ENCODE measurements around the gene NIM1K.

Gene NIM1K

GRCh38 chr5:43221502-43221901, 29.5 kb downstream of the NIM1K start:
- no peak for DNase-seq (ENCODE audit: extremely low read depth, low read depth)
- no peak overlapping the region for H3K4me3 ChIP-seq (replicated peaks; ENCODE audit: low read depth, low read length)
- no peak for TF ChIP-seq CTCF (IDR thresholded peaks at IDR 0.05; ENCODE audit: low read depth, low read length, missing control alignments)

DNA sequence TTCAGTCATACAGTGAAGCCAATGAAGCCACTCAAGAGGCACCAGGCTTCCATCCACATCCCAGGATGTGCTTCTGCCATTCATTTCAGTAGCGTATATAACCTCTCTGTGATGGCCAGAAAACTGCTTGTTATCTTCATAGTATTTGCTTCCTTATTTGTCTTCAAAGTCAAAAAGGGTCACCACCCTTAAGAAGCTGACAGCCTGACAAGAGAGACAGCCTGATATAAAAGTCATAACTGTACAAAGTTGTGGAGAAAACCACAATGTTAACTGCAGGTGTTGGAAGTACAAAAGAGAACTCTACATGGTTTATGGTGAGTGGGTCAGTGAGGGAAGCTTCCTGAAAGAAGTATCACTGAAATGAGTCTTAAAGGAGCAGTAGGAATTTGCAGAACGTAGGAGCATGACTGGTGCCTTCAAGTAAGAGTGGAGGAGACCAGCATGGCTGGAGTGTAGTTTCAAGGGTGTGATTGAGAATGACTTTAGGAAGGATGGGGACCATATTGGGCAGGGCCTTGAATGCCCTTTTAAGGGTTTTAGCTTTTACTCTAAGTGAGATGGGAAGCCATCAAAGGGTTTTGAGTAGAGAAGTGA, 33.7 kb downstream of the NIM1K start:
- H3K4me3 ChIP-seq (replicated peaks; ENCODE audit: low read depth, low read length), result no peak overlapping the region
- TF ChIP-seq CTCF (IDR thresholded peaks at IDR 0.05; ENCODE audit: low read depth, low read length, missing control alignments), result no peak
- no peak for DNase-seq (ENCODE audit: extremely low read depth, low read depth)

DNA sequence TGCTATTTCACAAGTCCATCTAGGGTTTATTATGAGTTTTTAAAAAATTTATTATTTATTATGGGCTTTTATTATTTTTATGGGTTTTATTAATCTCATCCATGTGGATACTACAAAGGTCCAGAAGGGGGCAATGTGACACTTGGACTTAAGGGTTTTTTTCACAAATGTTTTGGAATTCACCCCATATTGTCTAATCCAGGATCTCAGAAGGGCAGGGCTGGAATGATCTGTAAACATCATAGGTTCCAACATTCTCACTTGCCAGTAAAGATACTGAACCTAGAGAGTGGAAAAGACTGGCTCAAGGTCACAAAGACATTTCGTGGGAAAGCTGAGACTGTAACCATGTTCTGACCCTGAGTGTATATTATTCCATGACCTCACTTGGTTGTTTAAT, 35.6 kb downstream of the NIM1K start:
- H3K4me3 ChIP-seq (replicated peaks; ENCODE audit: low read depth, low read length), result no peak overlapping the region
- DNase-seq (ENCODE audit: extremely low read depth, low read depth), result peak; percentile 24
- TF ChIP-seq CTCF (IDR thresholded peaks at IDR 0.05; ENCODE audit: low read depth, low read length, missing control alignments), result peak; percentile 31

DNA sequence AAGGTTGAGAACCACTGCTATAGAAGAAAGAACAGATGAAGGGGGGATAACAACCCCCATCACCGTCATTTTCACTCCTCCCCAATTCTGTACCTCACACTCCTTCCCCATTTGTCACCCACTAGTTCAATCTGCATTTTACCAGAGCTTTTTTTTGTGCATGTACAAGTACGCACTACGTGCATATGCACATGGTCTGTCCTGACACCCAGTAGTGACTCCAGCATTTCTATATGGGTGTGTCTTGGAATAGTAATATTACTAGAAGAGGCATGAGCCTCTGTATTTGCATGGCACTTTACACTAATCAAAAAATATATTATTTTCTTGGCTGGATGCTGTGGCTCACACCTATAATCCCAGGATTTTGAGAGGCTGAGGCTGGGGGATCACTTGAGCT, 38.7 kb downstream of the NIM1K start:
- no peak overlapping the region for H3K4me3 ChIP-seq (replicated peaks; ENCODE audit: low read depth, low read length)
- TF ChIP-seq CTCF (IDR thresholded peaks at IDR 0.05; ENCODE audit: low read depth, low read length, missing control alignments), result no peak
- no peak for DNase-seq (ENCODE audit: extremely low read depth, low read depth)

DNA sequence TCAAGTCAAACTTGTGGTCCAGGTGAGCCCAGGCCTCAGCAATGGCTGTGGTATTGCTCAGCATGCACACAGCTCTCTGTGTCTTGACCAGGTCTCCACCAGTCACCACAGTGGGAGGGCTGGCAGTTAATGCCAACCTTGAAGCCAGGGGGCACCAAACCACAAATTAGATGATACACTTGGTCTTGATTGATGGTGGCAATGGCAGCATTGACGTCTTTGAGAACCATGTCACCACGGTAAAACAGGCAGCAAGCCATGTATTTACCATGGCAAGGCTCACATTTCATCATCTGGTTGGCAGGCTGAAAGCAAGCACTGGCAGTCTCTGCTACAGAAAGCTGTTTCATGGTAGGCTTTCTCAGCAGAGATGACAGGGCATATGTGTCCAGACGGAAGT, 40.0 kb downstream of the NIM1K start:
- peak; percentile 25 for TF ChIP-seq CTCF (IDR thresholded peaks at IDR 0.05; ENCODE audit: low read depth, low read length, missing control alignments)
- no peak overlapping the region for H3K4me3 ChIP-seq (replicated peaks; ENCODE audit: low read depth, low read length)
- DNase-seq (ENCODE audit: extremely low read depth, low read depth), result no peak

DNA sequence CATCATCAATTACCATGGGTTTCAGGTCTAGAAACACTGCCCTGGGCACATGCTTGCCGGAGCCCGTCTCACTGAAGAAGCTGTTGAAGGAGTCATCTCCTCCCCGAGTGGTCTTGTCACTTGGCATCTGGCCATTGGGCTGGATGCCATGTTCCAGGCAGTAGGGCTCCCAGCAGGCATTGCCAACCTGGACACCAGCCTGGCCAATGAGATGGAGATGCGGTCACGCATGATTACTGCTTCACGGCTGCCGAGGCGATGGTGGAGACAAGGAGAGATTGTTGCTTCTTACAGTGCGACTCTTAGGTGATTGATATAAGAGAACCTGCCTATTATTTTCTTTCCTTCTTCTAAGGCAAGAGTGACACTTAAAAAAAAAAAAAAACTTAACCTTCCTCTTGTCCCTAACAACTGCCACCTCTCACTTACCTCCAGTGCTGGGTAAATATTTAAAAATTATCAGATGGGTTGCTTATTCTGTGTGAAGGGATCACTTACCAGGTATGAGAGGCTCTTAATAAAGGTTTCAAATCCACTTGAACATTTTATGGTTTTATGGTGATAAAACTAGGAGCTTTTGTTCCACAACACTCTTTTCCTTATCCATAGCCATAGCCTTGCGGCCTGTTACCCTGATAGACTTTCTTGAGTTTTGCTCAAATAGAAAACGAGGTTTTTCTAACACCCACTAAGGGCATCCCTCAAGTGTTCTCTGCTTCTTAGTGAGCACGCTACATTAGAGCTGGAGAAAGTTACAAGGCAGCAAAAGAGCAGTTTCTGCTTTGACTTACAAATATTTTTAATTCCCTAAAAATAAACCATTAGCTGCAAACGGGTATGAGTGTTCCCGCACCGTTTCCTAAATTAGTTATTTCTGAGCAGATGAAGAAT, 41.2 kb downstream of the NIM1K start:
- no peak overlapping the region for H3K4me3 ChIP-seq (replicated peaks; ENCODE audit: low read depth, low read length)
- no peak for TF ChIP-seq CTCF (IDR thresholded peaks at IDR 0.05; ENCODE audit: low read depth, low read length, missing control alignments)
- DNase-seq (ENCODE audit: extremely low read depth, low read depth), result no peak

Measured in HFF-Myc (cell line).